AG04449 (cell line): ENCODE results near the gene PCDH15.
"Not testable (repeated sequence)": the region's sequence is repeated elsewhere in the genome, so short reads cannot be mapped to it uniquely, and the experiment has no call there.

Experiments used
- CTCF ChIA-PET: fragments of 350-600 bp; formaldehyde crosslinking; extraction: SDS; loops from one replicate; lab custom pipeline; 2021; ENCODE audit warnings: antibody characterized with exemption; lab: Yijun Ruan, JAX
- POLR2A ChIA-PET: fragments of 400-600, 350-600 bp; formaldehyde crosslinking; extraction: SDS; loops from one replicate; lab custom pipeline; 2020; ENCODE audit warnings: antibody characterized with exemption, inconsistent platforms; lab: Yijun Ruan, JAX
- DNase-seq: peaks from one replicate; pipeline ENCODE4 v3.0.0-alpha.2; 2010; ENCODE audit warnings: low read depth, low spot score
- H3K4me3 ChIP-seq: 2 replicates; pipeline ENCODE4 v1.5.1; 2011; ENCODE audit warnings: low read depth, mild to moderate bottlenecking, control low read depth, low read length
- TF ChIP-seq, protein P1 (sequence below): IDR thresholded peaks from one replicate; pipeline ENCODE4 v1.5.1; 2011; ENCODE audit warnings: mild to moderate bottlenecking, moderate library complexity, low read length, control low read depth, inconsistent platforms; ENCODE audit not compliant: insufficient read depth; ENCODE audit errors: missing control alignments

PCDH15 gene

DNA sequence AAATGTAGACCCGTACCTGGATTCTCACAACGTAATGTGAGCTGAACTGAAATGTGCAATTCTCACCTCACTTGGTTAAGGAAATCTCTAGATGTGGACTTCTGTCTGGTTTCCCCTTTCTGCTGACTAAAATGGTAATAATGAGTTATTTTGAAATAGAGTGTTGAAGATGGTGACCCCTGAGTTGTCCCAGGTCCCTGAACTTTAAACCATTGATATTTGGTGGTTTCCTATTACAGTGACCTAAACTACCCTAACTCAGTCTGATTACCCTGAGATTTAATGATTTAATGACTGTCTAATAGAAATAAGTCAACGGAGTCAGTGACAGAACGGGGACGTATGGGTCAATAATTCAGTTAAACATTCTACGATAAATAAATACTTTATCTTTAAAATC lies 845.9 kb downstream of the PCDH15 start:
- TF ChIP-seq, protein P1, sequence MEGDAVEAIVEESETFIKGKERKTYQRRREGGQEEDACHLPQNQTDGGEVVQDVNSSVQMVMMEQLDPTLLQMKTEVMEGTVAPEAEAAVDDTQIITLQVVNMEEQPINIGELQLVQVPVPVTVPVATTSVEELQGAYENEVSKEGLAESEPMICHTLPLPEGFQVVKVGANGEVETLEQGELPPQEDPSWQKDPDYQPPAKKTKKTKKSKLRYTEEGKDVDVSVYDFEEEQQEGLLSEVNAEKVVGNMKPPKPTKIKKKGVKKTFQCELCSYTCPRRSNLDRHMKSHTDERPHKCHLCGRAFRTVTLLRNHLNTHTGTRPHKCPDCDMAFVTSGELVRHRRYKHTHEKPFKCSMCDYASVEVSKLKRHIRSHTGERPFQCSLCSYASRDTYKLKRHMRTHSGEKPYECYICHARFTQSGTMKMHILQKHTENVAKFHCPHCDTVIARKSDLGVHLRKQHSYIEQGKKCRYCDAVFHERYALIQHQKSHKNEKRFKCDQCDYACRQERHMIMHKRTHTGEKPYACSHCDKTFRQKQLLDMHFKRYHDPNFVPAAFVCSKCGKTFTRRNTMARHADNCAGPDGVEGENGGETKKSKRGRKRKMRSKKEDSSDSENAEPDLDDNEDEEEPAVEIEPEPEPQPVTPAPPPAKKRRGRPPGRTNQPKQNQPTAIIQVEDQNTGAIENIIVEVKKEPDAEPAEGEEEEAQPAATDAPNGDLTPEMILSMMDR, result no peak
- no peak overlapping the region for H3K4me3 ChIP-seq
- no peak for DNase-seq
- CTCF ChIA-PET, result no interaction called here
- POLR2A ChIA-PET, result no interaction called here

DNA sequence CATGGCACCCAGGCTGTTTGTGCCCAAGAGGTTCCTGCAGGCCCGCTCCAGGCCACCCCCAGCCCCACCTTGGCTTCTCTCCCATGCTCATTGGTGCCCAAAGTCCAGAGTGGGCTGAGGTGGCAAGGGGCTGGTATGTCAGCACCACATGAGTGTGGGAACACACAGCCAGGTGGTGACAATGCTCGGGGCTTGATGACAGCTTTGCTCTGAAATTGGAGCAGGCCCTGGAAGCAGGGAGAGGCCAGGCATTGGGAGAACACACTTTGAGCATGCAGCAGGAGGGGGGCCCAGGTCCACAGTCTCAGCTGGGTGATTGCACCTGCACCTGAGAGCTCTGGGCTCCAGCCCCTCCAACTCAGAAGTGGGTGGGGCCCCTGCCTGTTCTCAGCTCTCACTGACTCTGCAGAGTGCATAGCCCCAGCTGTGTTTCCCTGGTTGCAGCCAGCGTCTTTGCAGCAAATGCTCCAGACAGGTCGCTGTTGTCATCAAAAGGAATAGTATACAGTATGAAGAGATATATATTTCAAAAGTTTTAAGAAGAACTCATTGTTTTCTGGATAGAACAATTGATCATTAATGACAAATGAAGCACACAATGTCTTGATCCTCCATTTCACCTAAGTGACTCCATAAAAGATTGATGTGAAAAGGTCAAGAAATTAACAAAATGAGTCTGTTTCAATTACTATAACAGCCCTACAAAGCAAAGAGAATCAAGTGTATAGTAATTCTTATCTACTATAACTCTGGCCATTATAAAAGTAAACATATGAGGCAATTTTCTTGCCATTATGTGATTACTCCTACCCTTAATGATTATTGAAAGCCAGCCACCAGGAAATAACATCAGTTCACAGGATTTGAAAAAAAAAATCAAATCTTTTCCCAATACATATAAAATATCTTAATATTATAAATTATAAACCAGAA lies 848.1 kb downstream of the PCDH15 start:
- DNase-seq, result no peak
- ChIA-PET POLR2A (no interaction called here), CTCF (no interaction called here)
- TF ChIP-seq, protein P1, result no peak
- H3K4me3 ChIP-seq, result no peak overlapping the region

DNA sequence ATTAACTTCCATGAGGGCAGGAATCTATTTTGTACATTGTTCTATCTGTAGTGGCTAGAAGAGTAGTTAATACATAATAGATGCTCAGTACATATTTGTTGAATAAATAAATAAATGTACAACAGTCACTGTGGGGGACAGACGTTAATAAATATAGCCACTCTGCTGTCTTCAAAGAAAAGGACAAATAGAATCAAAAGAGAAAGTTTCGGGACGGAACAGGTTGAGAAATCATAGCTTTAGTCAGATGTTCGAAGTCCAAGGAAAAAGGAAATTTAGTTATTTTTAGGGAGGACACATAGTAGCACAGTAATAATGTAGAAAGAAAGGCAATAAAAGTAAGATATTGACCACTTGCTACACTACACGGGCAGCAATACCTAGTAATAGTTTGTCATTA lies 861.4 kb downstream of the PCDH15 start:
- H3K4me3 ChIP-seq, result no peak overlapping the region
- DNase-seq, result no peak
- TF ChIP-seq, protein P1, result no peak
- CTCF ChIA-PET, result no interaction called here
- POLR2A ChIA-PET, result no interaction called here

DNA sequence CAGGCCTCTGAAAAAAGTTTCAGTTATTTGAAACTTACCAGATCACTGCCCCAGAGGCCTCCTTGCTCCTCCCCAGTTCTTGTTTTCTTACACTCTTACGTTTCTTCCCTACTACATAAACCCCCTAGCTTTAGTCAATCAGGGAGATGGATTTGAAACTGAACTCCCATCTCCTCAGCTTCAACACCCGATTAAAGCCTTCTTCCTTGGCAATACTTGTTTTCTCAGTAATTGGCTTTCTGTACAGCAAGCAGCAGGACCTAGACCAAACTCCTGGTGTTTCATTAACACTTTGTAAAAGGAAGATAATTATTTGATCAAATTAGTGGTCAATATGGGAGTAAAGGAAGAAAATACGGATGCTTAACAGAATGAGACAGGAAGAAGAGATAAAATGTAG lies 870.4 kb downstream of the PCDH15 start:
- H3K4me3 ChIP-seq, result no peak overlapping the region
- DNase-seq, result no peak
- CTCF ChIA-PET, result no interaction called here
- POLR2A ChIA-PET, result no interaction called here
- TF ChIP-seq, protein P1, result no peak

DNA sequence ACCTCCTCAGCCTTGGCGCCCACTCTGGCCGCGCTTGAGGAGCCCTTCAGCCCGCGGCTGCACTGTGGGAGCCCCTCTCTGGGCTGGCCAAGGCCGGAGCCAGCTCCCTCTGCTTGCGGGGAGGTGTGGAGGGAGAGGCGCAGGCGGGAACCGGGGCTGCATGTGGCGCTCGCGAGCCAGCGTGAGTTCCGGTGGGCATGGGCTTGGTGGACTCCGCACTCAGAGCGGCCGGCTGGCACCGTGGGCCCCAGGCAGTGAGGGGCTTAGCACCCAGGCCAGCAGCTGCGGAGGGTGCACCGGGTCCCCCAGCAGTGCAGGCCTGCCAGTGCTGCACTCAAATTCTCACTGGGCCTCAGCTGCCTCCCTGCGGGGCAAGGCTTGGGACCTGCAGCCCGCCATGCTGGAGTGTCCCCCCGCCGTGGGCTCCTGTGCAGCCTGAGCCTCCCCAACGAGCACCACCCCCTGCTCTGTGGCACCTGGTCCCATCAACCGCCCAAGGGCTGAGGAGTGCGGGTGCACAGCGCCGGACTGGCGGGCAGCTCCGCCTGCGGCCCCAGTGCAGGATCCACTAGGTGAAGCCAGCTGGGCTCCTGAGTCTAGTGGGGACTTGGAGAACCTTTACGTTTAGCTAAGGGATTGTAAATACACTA lies 876.9 kb downstream of the PCDH15 start:
- POLR2A ChIA-PET, DNase-seq, CTCF ChIA-PET, H3K4me3 ChIP-seq: not testable (repeated sequence)

DNA sequence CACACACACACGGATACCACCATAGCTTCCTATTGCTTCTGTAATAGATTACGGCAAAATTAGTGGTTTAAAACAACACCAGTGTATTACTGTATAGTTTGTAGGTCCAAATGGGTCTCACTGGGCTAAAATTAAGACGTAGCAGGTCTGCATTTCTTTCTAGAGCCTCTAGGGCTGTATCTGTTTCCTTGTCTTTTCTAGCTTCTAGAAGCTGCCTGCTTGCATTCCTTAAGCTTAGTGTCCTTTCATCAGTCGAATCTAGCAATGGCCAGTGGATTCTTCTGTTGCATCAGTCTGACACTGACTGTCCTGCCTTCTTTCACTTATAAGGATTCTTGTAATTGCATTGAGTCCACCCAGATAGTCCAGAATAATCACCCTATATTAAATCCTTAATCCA lies 882.3 kb downstream of the PCDH15 start:
- H3K4me3 ChIP-seq, result no peak overlapping the region
- TF ChIP-seq, protein P1, result no peak
- ChIA-PET CTCF (no interaction called here), POLR2A (no interaction called here)
- DNase-seq, result no peak
